Right atrium auricular region (tissue), 2 donors: ENCODE results near the gene UQCC5. TPM values are rescaled to one million over a fixed set of nuclear protein-coding genes. Genes with fewer than 3 reads are reported as not detected.

Experiments used
- DNase-seq: peaks from one replicate; pipeline ENCODE4 v3.0.0-alpha.2; 2019; ENCODE audit warnings: low spot score
- H3K27ac ChIP-seq, 2 donors: fragments of 200-600 bp; sonication (generic); 1 replicate in 1 of 2; 2 replicates in 1 of 2; pipeline ENCODE4 v1.5.1; 2016 to 2019
- H3K27me3 ChIP-seq, 2 donors: fragments of 200-600 bp; sonication (generic); one replicate each; pipeline versions ENCODE4 v1.5.1 to v1.6.0; 2017 to 2019
- H3K36me3 ChIP-seq: fragments of 200-600 bp; sonication (generic); one replicate; pipeline ENCODE4 v1.5.1; 2016
- H3K4me1 ChIP-seq, 2 donors: fragments of 200-600 bp; sonication (generic); one replicate each; pipeline versions ENCODE4 v1.5.1 to v1.6.0; 2017 to 2019
- H3K4me3 ChIP-seq, 2 donors: fragments of 200-600 bp; sonication (generic); 1 replicate in 1 of 2; 2 replicates in 1 of 2; pipeline ENCODE4 v1.5.1; 2017 to 2019; ENCODE audit warnings: mild to moderate bottlenecking in 1 of 2, moderate library complexity in 1 of 2
- H3K9me3 ChIP-seq, 2 donors: fragments of 200-600 bp; sonication (generic); one replicate each; pipeline ENCODE4 v1.5.1; 2019
- CTCF ChIP-seq, 2 donors: fragments of 200-600 bp; sonication (generic); IDR thresholded peaks; one replicate each; pipeline ENCODE4 v1.5.1; 2019; ENCODE audit warnings: antibody characterized with exemption in 2 of 2
- total RNA-seq, 2 donors: library from RNA; depleted of rRNA; stranded (reverse); fragments of >200 nt; gene quantifications; one replicate each; pipeline ENCODE4 v1.1.0, GENCODE V29; 2016

UQCC5 gene
- total RNA-seq, 2 donors from 2014 or later = 1.2 to 3.1 TPM

DNA sequence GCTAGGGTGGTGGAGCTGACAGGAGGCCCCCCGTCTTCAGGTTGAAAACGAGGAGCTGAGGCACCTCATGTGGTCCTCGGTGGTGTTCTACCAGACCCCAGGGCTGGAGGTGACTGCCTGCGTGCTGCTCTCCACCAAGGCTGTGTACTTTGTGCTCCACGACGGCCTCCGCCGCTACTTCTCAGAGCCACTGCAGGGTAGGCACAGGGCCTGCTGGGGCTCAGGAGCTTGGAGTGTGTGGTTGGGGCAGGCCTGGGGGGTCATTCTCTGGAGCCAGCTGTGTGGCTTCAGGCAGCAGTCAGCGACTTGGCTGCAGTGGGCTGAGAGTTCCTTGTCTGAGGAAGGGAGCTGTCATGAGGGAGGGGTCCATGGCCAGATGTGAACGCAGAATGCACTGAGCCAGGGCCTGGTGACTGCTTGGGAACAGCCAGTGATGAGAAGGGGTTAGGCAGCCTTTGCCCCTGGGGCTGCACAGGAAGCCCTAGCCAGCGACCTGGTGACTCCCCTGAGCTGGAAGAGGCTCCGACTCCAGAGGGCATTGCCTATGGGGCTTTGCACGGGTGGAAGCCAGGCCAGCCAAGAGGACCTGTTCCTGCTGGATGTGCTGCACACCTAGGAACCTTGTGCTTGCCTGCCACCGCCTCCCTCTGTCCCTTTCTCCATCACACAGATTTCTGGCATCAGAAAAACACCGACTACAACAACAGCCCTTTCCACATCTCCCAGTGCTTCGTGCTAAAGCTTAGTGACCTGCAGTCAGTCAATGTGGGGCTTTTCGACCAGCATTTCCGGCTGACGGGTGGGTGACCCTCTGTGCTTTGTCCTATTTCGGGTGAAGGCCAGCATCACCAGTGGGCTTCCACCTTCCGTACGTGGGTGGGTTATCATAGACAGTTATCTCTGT is 46.1 kb upstream of the UQCC5 start:
- H3K27me3 ChIP-seq = no peaks in the 10 kb centered on the region
- H3K4me3 ChIP-seq = no peak overlapping the region
- peaks cover 0 to 60% of the 10 kb centered on the region in 2 donors for H3K4me1 ChIP-seq
- peaks cover 77% of the 10 kb centered on the region for H3K36me3 ChIP-seq
- no peak for TF ChIP-seq CTCF (IDR thresholded peaks at IDR 0.05)
- peak overlapping the region; percentile 19 to 55 for H3K27ac ChIP-seq
- no peak for DNase-seq
- no peaks in the 10 kb centered on the region for H3K9me3 ChIP-seq

DNA sequence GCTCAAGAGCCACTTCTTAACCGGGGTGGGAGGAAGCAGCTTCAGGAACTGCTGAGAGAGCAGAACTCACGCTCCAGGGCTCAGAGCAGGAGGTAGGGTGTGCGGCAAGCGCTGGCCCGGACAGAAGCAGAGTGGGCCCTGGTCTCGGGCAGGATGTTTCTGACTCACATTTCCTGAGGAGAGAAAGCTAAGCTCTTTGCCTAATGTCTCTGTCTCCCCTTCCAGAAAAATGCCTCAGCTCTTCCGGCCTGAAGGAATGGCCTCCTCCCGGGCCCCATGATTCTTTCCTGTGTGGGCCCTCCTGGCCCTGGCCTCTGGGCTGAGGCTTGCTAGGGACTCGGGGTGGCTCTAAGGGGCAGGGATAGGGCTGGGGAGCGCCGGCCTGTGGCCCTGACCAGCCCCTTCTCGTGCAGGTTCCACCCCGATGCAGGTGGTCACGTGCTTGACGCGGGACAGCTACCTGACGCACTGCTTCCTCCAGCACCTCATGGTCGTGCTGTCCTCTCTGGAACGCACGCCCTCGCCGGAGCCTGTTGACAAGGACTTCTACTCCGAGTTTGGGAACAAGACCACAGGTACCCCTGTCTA is 45.4 kb upstream of the UQCC5 start:
- peak; percentile 70 for DNase-seq
- Histone ChIP-seq H3K27me3 (no peaks in the 10 kb centered on the region), H3K4me3 (no peak overlapping the region), H3K36me3 (peaks cover 71% of the 10 kb centered on the region), H3K27ac (peak overlapping the region; percentile 19 to 62), H3K4me1 (peaks cover 0 to 65% of the 10 kb centered on the region in 2 donors), H3K9me3 (no peaks in the 10 kb centered on the region)
- no peak for TF ChIP-seq CTCF (IDR thresholded peaks at IDR 0.05)

- Histone ChIP-seq H3K4me1 (peaks cover 0 to 71% of the 10 kb centered on the region in 2 donors), H3K36me3 (peaks cover 61% of the 10 kb centered on the region), H3K4me3 (no peak overlapping the region), H3K27ac (no peak overlapping the region), H3K9me3 (no peaks in the 10 kb centered on the region), H3K27me3 (no peaks in the 10 kb centered on the region)
- no peak for DNase-seq
- TF ChIP-seq CTCF (IDR thresholded peaks at IDR 0.05) = no peak
Measured at GRCh38 chr3:52492059-52492458, 44.3 kb upstream of the UQCC5 start.

GRCh38 chr3:52493232-52494017 is 43.0 kb upstream of the UQCC5 start:
- Histone ChIP-seq H3K4me3 (no peak overlapping the region), H3K27ac (no peak overlapping the region), H3K27me3 (no peaks in the 10 kb centered on the region), H3K4me1 (peaks cover 0 to 71% of the 10 kb centered on the region in 2 donors), H3K36me3 (peaks cover 49% of the 10 kb centered on the region), H3K9me3 (no peaks in the 10 kb centered on the region)
- no peak for TF ChIP-seq CTCF (IDR thresholded peaks at IDR 0.05)
- DNase-seq = no peak

DNA sequence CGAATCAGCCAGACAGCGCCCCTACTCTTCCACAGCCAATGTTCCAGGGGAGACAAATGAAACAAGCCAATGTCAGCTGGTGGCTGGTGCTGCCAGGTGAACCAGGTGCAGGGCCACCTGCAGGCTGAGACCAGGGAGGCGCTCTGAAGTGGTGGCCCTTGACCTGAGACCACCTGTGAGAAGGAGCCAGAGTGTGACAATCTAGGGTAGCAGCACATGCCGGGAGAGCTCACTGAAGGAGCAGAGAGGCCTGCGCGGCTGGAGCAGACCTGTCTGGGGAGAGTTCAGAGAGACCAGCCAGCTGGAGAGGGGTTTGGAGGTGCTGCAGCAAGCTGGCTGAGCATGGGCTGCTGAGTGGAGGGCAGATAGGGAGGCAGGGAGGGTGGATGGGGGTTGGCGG is 42.0 kb upstream of the UQCC5 start:
- Histone ChIP-seq H3K27ac (peak overlapping the region; percentile 63 to 69), H3K9me3 (no peaks in the 10 kb centered on the region), H3K36me3 (peaks cover 39% of the 10 kb centered on the region), H3K4me3 (no peak overlapping the region), H3K27me3 (no peaks in the 10 kb centered on the region), H3K4me1 (peaks cover 0 to 66% of the 10 kb centered on the region in 2 donors)
- TF ChIP-seq CTCF (IDR thresholded peaks at IDR 0.05) = no peak
- DNase-seq = no peak
